ENCODE results near the gene PDGFD. TPM values are rescaled to one million over a fixed set of nuclear protein-coding genes. Genes with fewer than 3 reads are reported as not detected.

The PDGFD gene
- total RNA-seq, 1 experiment from 2014 or later = 2.6 TPM

GRCh38 chr11:103988595-103988969 lies 175.4 kb downstream of the PDGFD start:
- DNase-seq (ENCODE audit: low spot score) = no peak
- no peak for ATAC-seq
- ChIA-PET POLR2A (no interaction called here), CTCF (no interaction called here)
- no peaks in the 10 kb centered on the region for H3K27me3 Mint-ChIP-seq (ENCODE audit: low read depth)
- H3K4me3 Mint-ChIP-seq = no peak overlapping the region
- H3K27ac Mint-ChIP-seq = no peak overlapping the region
- H3K9me3 Mint-ChIP-seq = peaks cover 10% of the 10 kb centered on the region
- no peaks in the 10 kb centered on the region; the same call in 1 of the 2 replicates for H3K36me3 Mint-ChIP-seq
- no peak for TF ChIP-seq HMGA2 (CRISPR knock-in tag; IDR thresholded peaks at IDR 0.05)
- H3K4me1 Mint-ChIP-seq = peaks cover 22% of the 10 kb centered on the region

GRCh38 chr11:103987629-103988594 lies 176.0 kb downstream of the PDGFD start:
- H3K4me1 Mint-ChIP-seq = peaks cover 22% of the 10 kb centered on the region
- H3K27me3 Mint-ChIP-seq (ENCODE audit: low read depth) = no peaks in the 10 kb centered on the region
- CTCF ChIA-PET = interaction anchor here (0.7 kb wide), 1 partner anchor 316 kb away, joined by 4 read pairs; no protein-coding TSS in a partner anchor
- no peaks in the 10 kb centered on the region; the same call in 1 of the 2 replicates for H3K36me3 Mint-ChIP-seq
- POLR2A ChIA-PET = no interaction called here
- H3K9me3 Mint-ChIP-seq = peaks cover 15% of the 10 kb centered on the region
- TF ChIP-seq, protein P1, sequence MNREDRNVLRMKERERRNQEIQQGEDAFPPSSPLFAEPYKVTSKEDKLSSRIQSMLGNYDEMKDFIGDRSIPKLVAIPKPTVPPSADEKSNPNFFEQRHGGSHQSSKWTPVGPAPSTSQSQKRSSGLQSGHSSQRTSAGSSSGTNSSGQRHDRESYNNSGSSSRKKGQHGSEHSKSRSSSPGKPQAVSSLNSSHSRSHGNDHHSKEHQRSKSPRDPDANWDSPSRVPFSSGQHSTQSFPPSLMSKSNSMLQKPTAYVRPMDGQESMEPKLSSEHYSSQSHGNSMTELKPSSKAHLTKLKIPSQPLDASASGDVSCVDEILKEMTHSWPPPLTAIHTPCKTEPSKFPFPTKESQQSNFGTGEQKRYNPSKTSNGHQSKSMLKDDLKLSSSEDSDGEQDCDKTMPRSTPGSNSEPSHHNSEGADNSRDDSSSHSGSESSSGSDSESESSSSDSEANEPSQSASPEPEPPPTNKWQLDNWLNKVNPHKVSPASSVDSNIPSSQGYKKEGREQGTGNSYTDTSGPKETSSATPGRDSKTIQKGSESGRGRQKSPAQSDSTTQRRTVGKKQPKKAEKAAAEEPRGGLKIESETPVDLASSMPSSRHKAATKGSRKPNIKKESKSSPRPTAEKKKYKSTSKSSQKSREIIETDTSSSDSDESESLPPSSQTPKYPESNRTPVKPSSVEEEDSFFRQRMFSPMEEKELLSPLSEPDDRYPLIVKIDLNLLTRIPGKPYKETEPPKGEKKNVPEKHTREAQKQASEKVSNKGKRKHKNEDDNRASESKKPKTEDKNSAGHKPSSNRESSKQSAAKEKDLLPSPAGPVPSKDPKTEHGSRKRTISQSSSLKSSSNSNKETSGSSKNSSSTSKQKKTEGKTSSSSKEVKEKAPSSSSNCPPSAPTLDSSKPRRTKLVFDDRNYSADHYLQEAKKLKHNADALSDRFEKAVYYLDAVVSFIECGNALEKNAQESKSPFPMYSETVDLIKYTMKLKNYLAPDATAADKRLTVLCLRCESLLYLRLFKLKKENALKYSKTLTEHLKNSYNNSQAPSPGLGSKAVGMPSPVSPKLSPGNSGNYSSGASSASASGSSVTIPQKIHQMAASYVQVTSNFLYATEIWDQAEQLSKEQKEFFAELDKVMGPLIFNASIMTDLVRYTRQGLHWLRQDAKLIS (CRISPR knock-in tag; IDR thresholded peaks at IDR 0.05; ENCODE audit: borderline replicate concordance) = no peak
- TF ChIP-seq NFE2L1 (CRISPR knock-in tag; IDR thresholded peaks at IDR 0.05) (no peak), ERG (CRISPR knock-in tag; IDR thresholded peaks at IDR 0.05) (no peak), ESRRA (CRISPR knock-in tag; IDR thresholded peaks at IDR 0.05; ENCODE audit: borderline replicate concordance) (no peak), NR1H2 (CRISPR knock-in tag; IDR thresholded peaks at IDR 0.05) (no peak), IRF1 (CRISPR knock-in tag; IDR thresholded peaks at IDR 0.05) (no peak), RELA (CRISPR knock-in tag; IDR thresholded peaks at IDR 0.05; ENCODE audit: borderline replicate concordance) (no peak), ATF1 (CRISPR knock-in tag; IDR thresholded peaks at IDR 0.05) (no peak), JAZF1 (CRISPR knock-in tag; IDR thresholded peaks at IDR 0.05) (no peak), FOXP1 (CRISPR knock-in tag; IDR thresholded peaks at IDR 0.05; ENCODE audit: borderline replicate concordance) (no peak), ZNF396 (CRISPR knock-in tag; IDR thresholded peaks at IDR 0.05; ENCODE audit: borderline replicate concordance) (no peak), NFYB (CRISPR knock-in tag; conservative IDR thresholded peaks at IDR 0.05; ENCODE audit: low read depth) (no peak), RORB (CRISPR knock-in tag; IDR thresholded peaks at IDR 0.05) (no peak)
- TF ChIP-seq, protein P2, sequence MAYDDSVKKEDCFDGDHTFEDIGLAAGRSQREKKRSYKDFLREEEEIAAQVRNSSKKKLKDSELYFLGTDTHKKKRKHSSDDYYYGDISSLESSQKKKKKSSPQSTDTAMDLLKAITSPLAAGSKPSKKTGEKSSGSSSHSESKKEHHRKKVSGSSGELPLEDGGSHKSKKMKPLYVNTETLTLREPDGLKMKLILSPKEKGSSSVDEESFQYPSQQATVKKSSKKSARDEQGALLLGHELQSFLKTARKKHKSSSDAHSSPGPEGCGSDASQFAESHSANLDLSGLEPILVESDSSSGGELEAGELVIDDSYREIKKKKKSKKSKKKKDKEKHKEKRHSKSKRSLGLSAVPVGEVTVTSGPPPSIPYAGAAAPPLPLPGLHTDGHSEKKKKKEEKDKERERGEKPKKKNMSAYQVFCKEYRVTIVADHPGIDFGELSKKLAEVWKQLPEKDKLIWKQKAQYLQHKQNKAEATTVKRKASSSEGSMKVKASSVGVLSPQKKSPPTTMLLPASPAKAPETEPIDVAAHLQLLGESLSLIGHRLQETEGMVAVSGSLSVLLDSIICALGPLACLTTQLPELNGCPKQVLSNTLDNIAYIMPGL (CRISPR knock-in tag; IDR thresholded peaks at IDR 0.05) = no peak
- TF ChIP-seq, protein P3, sequence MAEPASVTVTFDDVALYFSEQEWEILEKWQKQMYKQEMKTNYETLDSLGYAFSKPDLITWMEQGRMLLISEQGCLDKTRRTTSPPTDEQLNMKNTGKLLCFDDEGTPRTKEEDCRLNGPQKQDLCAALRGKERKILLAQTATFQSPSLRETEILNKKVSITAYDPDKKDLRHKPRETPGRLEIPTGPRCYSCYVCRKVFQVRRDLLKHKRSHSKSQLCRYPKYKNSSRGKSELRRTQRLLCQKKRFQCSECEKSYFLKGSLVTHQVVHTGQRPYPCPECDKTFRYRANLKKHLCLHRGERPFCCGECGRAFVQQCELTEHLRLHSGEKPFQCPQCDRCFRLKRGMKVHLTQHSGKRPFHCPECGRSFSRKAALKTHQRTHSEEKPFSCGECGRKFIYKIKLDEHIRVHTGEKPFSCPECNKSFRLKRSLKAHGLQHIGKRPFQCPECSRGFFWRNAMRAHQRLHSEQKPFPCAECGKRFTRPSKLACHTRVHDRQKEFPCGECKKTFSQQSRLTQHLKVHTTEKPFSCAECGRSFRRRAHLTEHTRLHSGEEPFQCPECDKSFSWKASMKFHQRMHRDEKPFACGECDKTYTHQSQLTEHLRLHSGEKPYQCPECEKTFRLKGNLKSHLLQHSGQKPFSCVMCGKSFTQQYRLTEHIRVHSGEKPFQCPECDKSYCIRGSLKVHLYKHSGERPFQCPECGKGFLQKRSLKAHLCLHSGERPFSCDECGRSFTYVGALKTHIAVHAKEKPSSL (CRISPR knock-in tag; conservative IDR thresholded peaks at IDR 0.05) = no peak
- TF ChIP-seq, protein P4, sequence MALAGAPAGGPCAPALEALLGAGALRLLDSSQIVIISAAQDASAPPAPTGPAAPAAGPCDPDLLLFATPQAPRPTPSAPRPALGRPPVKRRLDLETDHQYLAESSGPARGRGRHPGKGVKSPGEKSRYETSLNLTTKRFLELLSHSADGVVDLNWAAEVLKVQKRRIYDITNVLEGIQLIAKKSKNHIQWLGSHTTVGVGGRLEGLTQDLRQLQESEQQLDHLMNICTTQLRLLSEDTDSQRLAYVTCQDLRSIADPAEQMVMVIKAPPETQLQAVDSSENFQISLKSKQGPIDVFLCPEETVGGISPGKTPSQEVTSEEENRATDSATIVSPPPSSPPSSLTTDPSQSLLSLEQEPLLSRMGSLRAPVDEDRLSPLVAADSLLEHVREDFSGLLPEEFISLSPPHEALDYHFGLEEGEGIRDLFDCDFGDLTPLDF (CRISPR knock-in tag; IDR thresholded peaks at IDR 0.05) = no peak
- peak; percentile 94 for ATAC-seq
- H3K27ac Mint-ChIP-seq = peak overlapping the region; percentile 41; the same call in 1 of the 2 replicates
- peak; percentile 18 for DNase-seq (ENCODE audit: low spot score)
- H3K4me3 Mint-ChIP-seq = no peak overlapping the region

Measured in WTC11 (cell line).